T-helper 1 cell treated with Interleukin-12 subunit alpha and Interleukin-12 subunit beta and Interleukin-4 antibody, amounts not matched to agents 30 ng/mL and 1 ng/mL, for 36 hours (primary cell): ENCODE results near the gene SETD4. TPM values are rescaled to one million over a fixed set of nuclear protein-coding genes. Genes with fewer than 3 reads are reported as not detected.
"Not testable (repeated sequence)": the region's sequence is repeated elsewhere in the genome, so short reads cannot be mapped to it uniquely, and the experiment has no call there.

Experiments
- intact Hi-C: fragments of 100-400 bp; cut with micrococcal nuclease; formaldehyde crosslinking; loops from one replicate; pipeline ENCODE4 v1.15.1; 2024
- total RNA-seq: library from RNA; stranded (reverse); gene quantifications from 2 replicates; pipeline ENCODE4 v1.2.3, GENCODE V29; 2022

The SETD4 gene
- total RNA-seq, 1 donor from 2014 or later: 18.4 TPM

DNA sequence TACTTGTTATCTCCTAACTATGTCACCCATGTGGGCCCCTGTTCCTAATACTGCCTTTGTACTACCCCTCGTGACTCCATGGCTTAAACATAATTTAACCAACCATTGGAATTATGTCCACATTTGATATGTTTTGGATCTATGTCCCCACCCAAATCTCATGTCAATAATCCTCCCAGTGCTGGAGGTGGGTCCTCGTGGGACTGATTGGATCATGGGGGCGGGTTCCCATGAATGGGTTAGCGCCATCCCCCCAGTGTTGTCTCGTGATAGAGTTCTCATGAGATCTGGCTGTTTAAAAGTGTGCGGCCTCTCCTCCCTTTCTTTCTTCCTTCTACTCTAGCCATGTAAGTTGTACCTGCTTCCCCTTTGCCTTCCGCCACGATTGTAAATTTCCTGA lies 19.3 kb upstream of the SETD4 start:
- intact Hi-C loops: loop anchor here (1.0 to 2.0 kb wide), 2 partner anchors 10 to 19 kb away; partner anchors contain the start of gene SETD4

DNA sequence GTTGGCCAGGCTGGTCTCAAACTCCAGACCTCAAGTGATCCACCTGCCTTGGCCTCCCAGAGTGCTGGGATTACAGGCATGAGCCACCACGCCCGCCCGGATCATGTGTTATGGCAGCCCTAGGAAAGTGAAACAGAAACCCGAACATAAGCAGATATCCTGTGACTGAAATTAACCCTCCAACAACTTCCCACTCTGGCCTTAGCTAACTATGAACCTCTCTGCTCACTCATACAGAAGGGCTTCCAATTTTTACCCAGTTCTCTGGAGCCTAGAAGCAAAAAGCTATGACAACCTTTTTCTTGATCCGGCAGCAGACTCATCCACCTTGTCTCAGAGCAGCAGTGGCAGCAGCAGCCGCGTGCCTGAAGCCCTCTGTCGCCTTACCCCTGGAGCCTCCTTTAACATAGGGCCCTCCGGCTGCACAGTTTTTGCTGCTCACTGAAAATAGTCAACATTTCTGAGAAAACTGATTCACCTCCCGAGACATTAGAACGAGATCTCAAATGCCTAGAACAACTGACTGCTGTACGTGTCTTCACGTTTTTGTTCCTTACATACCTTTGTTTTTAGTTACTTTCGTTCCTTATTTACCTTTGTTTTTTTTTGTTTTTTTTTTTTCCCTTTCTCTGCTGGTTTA lies 18.8 kb upstream of the SETD4 start:
- intact Hi-C loops: loop anchor here (1.0 to 2.0 kb wide), 2 partner anchors 10 to 18 kb away; partner anchors contain the start of gene SETD4

DNA sequence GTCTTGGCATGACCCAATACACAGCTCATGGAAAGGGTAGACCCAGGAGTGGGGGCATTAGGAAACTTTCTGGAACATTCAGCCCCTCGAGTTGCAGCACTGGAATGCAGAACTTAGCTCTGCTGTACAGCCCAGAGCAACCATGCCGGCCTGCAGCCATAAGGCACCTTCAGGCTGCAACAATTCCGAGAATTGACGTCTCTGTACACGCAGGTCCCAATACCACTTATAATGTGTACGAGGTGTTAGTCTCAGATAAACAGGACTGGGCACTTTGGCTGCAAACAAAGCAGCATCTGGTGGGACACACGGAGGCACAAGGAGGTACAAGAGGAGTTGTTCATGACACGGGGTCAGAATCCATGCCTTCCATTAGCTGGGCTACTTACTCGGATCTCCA lies 17.4 kb upstream of the SETD4 start:
- intact Hi-C loops: loop anchor here (2.0 kb wide), 1 partner anchor 17 kb away; the partner anchor contains the start of gene SETD4

DNA sequence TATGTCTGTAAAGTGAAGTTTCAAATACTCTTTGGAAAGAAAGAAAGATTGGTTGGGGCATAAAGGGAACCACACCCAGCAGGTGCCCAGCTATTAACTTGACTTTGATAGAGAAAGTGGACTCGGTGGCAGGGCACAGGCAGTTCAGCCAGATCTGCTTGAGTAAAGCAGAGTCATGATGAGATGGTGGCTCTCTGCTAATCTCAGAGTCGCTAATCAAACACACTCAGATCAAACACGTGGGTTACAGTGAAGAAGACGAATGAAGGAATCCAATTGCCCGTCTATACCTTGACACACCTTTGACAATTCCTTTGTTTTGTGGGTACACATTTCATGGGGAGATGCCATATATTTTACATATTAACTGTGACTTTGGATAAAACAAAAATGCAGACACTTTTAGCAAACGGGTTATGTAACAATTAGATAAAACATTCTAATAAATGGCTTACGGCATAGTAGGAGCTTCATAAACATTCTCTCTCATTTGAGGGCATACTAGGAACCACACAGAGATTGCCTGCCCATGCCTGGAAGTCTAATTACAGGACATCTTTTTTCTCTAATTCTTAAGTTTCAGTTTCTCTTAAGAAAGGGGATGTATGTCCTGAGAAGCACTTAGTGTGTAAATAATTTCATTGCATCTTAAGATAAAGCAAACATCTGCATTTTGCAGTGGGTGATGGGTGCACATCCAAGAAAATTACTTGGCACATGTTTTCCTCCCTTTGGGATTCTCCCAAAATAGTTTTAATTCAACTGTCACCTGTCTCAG lies 16.7 kb upstream of the SETD4 start:
- intact Hi-C loops: no loop called here

GRCh38 chr21:36075953-36076352 lies 15.6 kb upstream of the SETD4 start:
- intact Hi-C loops: no loop called here

DNA sequence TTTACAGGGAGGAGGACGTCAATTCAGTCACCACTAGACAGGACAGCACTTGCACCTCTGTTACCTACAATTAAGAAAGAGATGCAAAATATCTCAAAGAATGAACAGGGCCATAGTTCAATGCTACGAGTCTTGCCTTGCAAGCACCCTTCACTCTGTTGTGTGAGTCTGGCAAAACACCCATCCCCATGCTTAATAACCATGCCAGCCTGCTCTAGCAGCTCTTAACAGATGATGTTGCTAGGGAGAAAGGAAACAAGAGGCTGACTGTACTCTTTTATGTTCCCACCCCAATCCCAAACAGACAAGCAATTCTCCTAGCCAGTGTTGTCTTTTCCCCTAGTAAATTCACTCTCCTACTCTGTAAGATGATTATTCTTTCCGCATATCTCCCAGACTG lies 14.8 kb upstream of the SETD4 start:
- intact Hi-C loops: no loop called here

GRCh38 chr21:36073911-36074310 lies 13.6 kb upstream of the SETD4 start:
- intact Hi-C loops: not testable (repeated sequence)

- intact Hi-C loops: no loop called here
These were observed 12.9 kb upstream of the SETD4 start for GRCh38 chr21:36073181-36073580.

- intact Hi-C loops: no loop called here
These were observed 12.3 kb upstream of the SETD4 start for GRCh38 chr21:36072453-36073162.

DNA sequence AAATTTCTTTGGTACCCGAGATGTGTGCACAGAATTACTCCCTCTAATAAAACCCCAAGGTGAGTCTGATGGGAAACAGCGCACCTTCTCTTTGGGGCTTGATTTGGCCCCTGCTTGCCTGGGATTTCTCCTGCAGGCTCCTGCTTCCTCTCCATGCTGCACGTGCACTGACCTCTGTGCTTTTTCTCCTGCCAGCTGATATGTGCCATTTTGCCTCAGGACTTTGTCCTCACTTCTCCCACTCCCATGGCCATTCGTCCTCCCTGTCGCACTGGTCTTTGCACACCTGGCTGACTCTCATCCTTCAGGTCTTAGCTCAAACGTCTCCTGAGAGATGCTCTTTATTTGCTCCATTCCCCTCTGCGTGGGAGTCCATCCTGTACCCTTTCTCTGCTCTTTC lies 10.7 kb upstream of the SETD4 start:
- intact Hi-C loops: no loop called here

DNA sequence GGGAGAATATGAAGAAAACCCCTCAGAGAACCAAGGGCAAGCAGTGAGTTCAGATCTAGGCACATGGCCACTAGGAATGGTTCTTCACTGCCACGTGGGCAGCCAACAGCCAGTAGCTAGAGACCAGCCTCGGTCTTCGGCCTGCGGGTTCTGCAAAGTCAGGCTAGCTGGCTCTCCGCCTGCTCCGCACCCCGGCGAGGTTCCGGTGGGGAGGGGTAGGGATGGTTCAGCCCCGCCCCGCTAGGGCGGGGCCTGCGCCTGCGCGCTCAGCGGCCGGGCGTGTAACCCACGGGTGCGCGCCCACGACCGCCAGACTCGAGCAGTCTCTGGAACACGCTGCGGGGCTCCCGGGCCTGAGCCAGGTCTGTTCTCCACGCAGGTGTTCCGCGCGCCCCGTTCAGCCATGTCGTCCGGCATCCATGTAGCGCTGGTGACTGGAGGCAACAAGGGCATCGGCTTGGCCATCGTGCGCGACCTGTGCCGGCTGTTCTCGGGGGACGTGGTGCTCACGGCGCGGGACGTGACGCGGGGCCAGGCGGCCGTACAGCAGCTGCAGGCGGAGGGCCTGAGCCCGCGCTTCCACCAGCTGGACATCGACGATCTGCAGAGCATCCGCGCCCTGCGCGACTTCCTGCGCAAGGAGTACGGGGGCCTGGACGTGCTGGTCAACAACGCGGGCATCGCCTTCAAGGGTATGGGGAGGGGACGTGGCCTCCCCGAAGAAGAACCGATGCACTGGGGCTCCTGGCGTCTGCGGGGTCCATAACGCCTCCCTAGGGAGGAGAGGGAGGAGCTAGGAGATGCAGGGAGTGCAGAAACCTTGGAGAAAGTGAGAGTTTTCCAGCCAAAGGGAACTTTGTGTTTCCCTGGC lies 9.6 kb upstream of the SETD4 start, which contains the start of gene CBR1:
Gene CBR1, plus strand, starts transcription at position 312 of the 871 bp plus-strand sequence. Its CDS starts 92 bp downstream, at position 404.
- intact Hi-C loops: loop anchor here (1.0 to 2.0 kb wide), 7 partner anchors 9 to 315 kb away; partner anchors contain the start of genes CBR3, CHAF1B, DOP1B and MORC3

- intact Hi-C loops: loop anchor here (1.0 to 2.0 kb wide), 7 partner anchors 9 to 316 kb away; partner anchors contain the start of genes CBR3, CHAF1B, DOP1B and MORC3
These were observed 8.5 kb upstream of the SETD4 start for GRCh38 chr21:36068748-36069398.

DNA sequence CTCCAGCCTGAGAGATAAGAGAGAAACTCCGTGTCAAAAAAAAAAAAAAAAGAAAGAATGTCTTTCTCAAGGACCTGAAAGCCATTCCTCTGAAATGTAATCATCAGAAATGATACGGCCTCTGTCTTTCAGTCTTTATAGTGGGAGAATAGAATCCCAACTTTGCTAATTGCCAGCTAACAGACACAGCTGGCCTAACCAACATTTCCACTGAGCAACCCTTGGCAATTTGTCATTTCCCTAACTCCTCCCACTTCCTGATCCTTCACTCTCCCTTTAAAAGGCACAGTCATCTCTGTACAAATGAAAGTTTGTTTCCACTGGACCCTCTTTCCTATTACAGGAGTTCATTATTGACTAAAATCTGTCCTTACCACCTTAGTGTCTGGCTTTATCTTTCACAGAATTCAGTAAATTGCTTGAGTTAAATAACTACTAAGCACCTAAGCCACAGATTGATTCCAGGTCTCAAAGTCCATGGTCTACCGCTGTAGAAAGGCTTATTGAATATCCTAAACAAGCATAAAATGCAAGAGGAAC lies 5.2 kb upstream of the SETD4 start:
- intact Hi-C loops: no loop called here

DNA sequence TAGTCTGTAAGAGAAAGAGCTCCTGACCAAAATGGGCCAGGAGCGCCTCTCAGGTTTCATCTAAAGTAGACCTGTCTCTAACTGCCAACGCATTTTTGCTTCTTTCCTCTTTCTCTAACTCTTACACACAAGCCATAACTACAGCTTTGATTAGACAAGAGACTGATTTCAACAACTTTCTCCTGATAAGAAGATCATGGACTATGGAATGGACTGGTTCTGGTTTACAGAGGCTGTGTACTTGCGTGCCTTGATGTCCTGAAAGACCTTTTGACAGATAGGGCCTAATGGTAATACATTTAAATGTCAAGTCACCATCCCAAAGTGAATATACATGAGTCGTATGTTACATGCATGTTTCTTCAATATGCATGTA lies 3.7 kb upstream of the SETD4 start:
- intact Hi-C loops: no loop called here

GRCh38 chr21:36063375-36064084 lies 3.2 kb upstream of the SETD4 start:
- intact Hi-C loops: no loop called here

- intact Hi-C loops: loop anchor here (2.0 kb wide), 1 partner anchor 17 kb away; no protein-coding TSS in a partner anchor
These were observed 1.1 kb upstream of the SETD4 start for GRCh38 chr21:36061445-36061844.

DNA sequence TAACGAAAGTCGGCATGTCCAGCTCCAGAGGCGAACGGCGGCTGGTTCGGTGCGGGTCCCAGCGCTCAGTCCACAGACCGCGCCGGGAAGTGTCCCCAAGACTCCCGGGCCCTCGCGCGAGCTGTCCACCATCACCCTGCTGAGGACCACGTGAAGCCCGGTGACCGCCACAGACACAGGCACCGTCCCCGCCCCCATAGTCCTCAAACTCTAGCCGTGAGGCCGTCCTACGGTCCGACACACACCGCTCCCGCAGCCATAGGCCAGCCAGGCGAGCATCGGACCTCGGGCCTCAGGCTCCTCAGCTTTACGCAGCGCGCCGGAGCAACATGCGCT lies 535 bp downstream of the SETD4 start:
- intact Hi-C loops: loop anchor here (1.0 to 2.0 kb wide), 8 partner anchors 10 to 1444 kb away; partner anchors contain the start of genes CBR3, CHAF1B, DOP1B and MORC3

GRCh38 chr21:36055551-36055950 lies 4.8 kb downstream of the SETD4 start:
- intact Hi-C loops: no loop called here

DNA sequence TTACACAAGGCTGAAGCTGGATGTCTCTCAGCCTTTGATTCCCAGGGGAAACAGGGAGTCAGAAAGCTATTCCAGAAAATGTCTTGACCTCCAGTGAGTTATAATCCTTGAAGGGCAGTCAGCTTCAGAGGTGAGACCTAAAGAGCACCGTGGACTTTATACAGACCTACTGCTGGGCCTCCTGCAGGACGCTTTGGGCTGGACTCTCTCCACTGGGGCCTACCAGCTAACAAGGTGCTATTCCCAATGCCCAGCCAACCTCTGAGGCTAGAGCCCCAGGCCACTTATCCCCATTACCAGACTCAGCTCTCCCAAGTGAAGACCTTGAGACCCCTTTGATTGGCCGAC lies 6.6 kb downstream of the SETD4 start:
- intact Hi-C loops: no loop called here
